Right atrium auricular region (tissue), 2 donors: ENCODE data around the gene MED4. TPM values are rescaled to one million over a fixed set of nuclear protein-coding genes. Genes with fewer than 3 reads are reported as not detected.
"Not testable (repeated sequence)": the region's sequence is repeated elsewhere in the genome, so short reads cannot be mapped to it uniquely, and the experiment has no call there.

Experiments used
- DNase-seq: peaks from one replicate; pipeline ENCODE4 v3.0.0-alpha.2; 2019; ENCODE audit warnings: low spot score
- H3K27ac ChIP-seq, 2 donors: fragments of 200-600 bp; sonication (generic); 1 replicate in 1 of 2; 2 replicates in 1 of 2; pipeline ENCODE4 v1.5.1; 2016 to 2019
- H3K27me3 ChIP-seq, 2 donors: fragments of 200-600 bp; sonication (generic); one replicate each; pipeline versions ENCODE4 v1.5.1 to v1.6.0; 2017 to 2019
- H3K36me3 ChIP-seq: fragments of 200-600 bp; sonication (generic); one replicate; pipeline ENCODE4 v1.5.1; 2016
- H3K4me1 ChIP-seq, 2 donors: fragments of 200-600 bp; sonication (generic); one replicate each; pipeline versions ENCODE4 v1.5.1 to v1.6.0; 2017 to 2019
- H3K4me3 ChIP-seq, 2 donors: fragments of 200-600 bp; sonication (generic); 1 replicate in 1 of 2; 2 replicates in 1 of 2; pipeline ENCODE4 v1.5.1; 2017 to 2019; ENCODE audit warnings: mild to moderate bottlenecking in 1 of 2, moderate library complexity in 1 of 2
- H3K9me3 ChIP-seq, 2 donors: fragments of 200-600 bp; sonication (generic); one replicate each; pipeline ENCODE4 v1.5.1; 2019
- total RNA-seq, 2 donors: library from RNA; depleted of rRNA; stranded (reverse); fragments of >200 nt; gene quantifications; one replicate each; pipeline ENCODE4 v1.1.0, GENCODE V29; 2016
- TF ChIP-seq, protein P1 (sequence below), 2 donors: fragments of 200-600 bp; sonication (generic); IDR thresholded peaks; one replicate each; pipeline ENCODE4 v1.5.1; 2019; ENCODE audit warnings: antibody characterized with exemption in 2 of 2

MED4 gene
- total RNA-seq, 2 donors from 2014 or later: 35.7 to 39.5 TPM

DNA sequence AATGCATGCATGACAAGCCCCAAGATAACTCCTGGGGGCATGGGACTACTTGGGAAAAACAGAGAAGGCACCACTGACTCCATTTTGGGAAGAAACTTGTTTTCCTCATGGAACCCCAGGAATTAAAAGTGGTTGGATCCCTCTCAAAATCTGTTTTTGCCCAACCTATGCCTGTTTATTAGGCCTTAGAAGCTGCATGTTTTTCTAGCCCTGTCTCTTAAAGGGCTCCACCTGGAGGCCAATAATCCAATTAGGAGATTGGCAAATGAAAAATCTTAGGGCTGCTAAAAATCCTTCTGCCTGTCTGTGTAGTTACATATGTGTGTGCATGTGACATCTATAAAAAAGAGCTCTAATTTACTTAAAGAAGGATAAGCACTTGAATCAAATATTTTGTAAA lies 26.9 kb downstream of the MED4 start:
- Histone ChIP-seq H3K9me3 (peaks cover 0 to 34% of the 10 kb centered on the region in 2 donors), H3K4me3 (no peak overlapping the region), H3K4me1 (no peaks in the 10 kb centered on the region), H3K36me3 (peaks cover 67% of the 10 kb centered on the region), H3K27ac (no peak overlapping the region), H3K27me3 (no peaks in the 10 kb centered on the region)
- DNase-seq: no peak
- TF ChIP-seq, protein P1, sequence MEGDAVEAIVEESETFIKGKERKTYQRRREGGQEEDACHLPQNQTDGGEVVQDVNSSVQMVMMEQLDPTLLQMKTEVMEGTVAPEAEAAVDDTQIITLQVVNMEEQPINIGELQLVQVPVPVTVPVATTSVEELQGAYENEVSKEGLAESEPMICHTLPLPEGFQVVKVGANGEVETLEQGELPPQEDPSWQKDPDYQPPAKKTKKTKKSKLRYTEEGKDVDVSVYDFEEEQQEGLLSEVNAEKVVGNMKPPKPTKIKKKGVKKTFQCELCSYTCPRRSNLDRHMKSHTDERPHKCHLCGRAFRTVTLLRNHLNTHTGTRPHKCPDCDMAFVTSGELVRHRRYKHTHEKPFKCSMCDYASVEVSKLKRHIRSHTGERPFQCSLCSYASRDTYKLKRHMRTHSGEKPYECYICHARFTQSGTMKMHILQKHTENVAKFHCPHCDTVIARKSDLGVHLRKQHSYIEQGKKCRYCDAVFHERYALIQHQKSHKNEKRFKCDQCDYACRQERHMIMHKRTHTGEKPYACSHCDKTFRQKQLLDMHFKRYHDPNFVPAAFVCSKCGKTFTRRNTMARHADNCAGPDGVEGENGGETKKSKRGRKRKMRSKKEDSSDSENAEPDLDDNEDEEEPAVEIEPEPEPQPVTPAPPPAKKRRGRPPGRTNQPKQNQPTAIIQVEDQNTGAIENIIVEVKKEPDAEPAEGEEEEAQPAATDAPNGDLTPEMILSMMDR (IDR thresholded peaks at IDR 0.05): no peak

DNA sequence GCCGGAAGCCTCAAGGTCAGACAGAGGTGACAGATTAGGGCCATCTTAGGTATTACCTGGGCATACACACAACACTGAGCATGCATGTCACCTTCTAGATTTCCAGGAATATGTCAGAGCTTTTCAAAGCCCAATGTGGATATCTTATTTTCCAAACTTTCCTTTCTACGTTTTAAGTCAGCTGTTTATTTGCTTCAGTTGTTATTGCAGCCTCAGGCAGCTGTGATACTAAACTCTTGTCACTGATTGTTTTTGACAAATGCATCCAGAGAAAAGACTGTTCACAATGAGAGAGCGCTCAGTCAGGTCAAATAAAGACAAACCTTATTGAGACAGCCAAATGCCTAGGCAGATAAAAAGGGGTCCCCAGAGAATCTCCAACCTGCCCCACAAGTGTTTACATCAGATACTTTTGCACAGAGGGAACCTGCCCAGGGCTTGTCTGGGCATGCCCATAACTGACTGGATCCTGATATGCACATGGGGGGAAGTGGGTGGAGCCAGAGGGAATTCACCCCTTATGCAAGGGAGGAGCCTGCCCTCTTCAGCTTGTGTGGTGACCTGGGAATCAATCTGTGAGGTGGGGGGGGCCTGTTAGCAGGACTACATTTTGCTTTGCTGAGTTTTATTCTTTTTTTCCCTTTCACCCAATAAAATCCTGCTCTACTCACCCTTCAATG lies 28.5 kb downstream of the MED4 start:
- Histone ChIP-seq H3K4me1 (no peaks in the 10 kb centered on the region), H3K27ac (no peak overlapping the region), H3K27me3 (no peaks in the 10 kb centered on the region), H3K4me3 (no peak overlapping the region), H3K9me3 (peaks cover 0 to 31% of the 10 kb centered on the region in 2 donors), H3K36me3 (peaks cover 52% of the 10 kb centered on the region)
- DNase-seq: no peak
- TF ChIP-seq, protein P1 (IDR thresholded peaks at IDR 0.05): no peak

DNA sequence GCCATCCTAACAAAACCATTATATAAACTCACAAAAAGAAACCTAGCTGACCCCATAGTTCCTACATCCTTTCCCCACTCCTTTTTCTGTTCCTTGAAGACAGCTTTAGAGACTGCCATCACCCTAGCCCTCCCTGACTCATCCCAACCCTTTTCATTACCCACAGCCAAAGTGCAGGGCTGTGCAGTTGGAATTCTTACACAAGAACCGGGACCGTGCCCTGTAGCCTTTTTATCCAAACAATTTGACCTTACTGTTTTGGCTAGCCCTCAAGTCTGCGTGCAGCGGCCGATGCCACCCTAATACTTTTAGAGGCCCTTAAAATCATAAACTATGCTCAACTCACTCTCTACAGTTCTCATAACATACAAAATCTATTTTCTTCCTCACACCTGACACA lies 35.0 kb downstream of the MED4 start:
- not testable (repeated sequence) for H3K36me3 ChIP-seq, H3K9me3 ChIP-seq, H3K27ac ChIP-seq, DNase-seq, H3K4me3 ChIP-seq, H3K4me1 ChIP-seq, H3K27me3 ChIP-seq

DNA sequence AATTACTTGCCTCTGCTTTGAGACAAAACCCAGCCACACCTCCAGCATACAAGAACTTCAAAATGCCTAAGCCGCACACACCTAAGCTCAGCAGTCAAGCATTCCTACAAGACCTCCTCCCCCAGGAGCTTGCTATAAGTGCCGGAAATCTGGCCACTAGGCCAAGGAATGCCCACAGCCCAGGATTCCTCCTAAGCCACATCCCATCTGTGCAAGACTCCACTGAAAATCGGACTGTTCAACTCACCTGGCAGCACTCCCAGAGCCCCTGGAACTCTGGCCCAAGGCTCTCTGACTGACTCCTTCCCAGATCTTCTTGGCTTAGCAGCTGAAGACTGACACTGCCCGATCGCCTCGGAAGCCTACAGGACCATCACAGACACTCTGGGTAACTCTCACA lies 36.4 kb downstream of the MED4 start:
- H3K4me3 ChIP-seq, H3K4me1 ChIP-seq, H3K36me3 ChIP-seq, H3K27me3 ChIP-seq, H3K9me3 ChIP-seq, H3K27ac ChIP-seq, DNase-seq: not testable (repeated sequence)

DNA sequence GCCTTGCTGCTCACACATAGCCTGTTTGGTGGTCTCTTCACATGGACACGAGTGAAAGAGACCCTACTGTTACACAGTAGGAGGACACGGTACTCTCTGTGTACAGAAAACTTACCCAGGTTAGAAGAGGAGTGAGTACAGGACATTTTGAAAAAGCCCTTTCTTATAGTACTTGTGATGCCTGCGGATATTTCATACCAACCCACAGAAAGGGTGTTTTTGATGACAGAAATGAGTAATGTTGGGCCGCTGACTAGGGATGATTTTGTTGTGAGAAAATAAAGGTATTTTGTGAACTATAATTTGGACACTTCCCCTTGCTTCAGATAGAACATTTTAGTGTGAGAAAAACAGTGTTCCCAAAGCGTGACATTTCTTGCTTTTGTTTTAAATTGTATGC lies 39.2 kb downstream of the MED4 start:
- peaks cover 28% of the 10 kb centered on the region for H3K36me3 ChIP-seq
- TF ChIP-seq, protein P1 (IDR thresholded peaks at IDR 0.05): no peak
- no peak overlapping the region for H3K4me3 ChIP-seq
- no peaks in the 10 kb centered on the region for H3K27me3 ChIP-seq
- H3K27ac ChIP-seq: no peak overlapping the region
- no peak for DNase-seq
- H3K9me3 ChIP-seq: no peaks in the 10 kb centered on the region
- H3K4me1 ChIP-seq: no peaks in the 10 kb centered on the region

DNA sequence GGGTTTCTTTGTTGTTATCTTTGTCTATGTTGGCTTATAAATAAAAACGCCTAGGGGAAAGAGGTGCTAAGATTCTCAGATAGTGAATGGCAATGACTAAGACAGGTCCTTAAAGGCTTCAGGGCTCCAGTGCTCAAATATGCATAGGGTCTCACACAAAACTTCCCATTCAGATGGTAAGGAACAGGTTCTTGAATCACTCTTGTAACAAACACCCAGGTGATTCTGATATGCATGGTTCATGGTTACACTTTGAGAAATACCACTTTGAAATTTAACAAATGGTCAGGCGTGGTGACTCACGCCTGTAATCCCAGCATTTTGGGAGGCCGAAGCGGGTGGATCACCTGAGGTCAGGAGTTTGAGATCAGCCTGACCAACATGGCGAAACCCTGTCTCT lies 40.3 kb downstream of the MED4 start:
- Histone ChIP-seq H3K4me1 (no peaks in the 10 kb centered on the region), H3K9me3 (no peaks in the 10 kb centered on the region), H3K36me3 (peaks cover 29% of the 10 kb centered on the region), H3K27me3 (no peaks in the 10 kb centered on the region), H3K27ac (no peak overlapping the region), H3K4me3 (no peak overlapping the region)
- no peak for DNase-seq
- TF ChIP-seq, protein P1 (IDR thresholded peaks at IDR 0.05): no peak

DNA sequence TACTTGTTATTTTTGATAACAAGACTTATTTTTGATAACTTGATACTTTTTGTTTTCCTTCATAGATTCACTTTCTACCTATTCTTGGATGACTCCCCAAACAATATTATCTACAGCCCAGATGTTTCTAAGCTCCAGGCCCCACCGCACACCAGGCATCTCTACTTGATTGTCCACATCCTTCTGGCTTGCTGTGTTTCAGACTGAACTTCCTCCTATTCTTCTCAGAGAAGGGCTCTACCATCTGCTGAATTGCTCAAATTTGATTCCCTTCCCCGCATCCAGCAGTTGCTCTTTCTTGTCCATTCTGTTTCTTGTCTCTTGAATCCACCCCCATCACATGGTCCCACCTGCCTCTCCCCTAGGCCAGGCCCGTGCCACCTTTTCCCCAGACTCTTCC lies 44.4 kb downstream of the MED4 start:
- TF ChIP-seq, protein P1 (IDR thresholded peaks at IDR 0.05): no peak
- Histone ChIP-seq H3K9me3 (no peaks in the 10 kb centered on the region), H3K4me1 (no peaks in the 10 kb centered on the region), H3K27me3 (no peaks in the 10 kb centered on the region), H3K4me3 (no peak overlapping the region), H3K27ac (no peak overlapping the region), H3K36me3 (peaks cover 38% of the 10 kb centered on the region)
- DNase-seq: no peak
